GM19467 (cell line): ENCODE data around the gene KMT5C.

Experiments used
- ATAC-seq: cut with Tn5 transposase; IDR thresholded peaks from one replicate; pipeline ENCODE4 v1.9.1; 2021; ENCODE audit warnings: mild to moderate bottlenecking, moderate library complexity; ENCODE audit not compliant: unreplicated experiment

Gene KMT5C

GRCh38 chr19:55345818-55346724 lies 6.4 kb downstream of the KMT5C start:
- no peak for ATAC-seq

GRCh38 chr19:55346725-55347441 lies 7.2 kb downstream of the KMT5C start:
- ATAC-seq, result no peak

GRCh38 chr19:55347442-55348009 lies 7.8 kb downstream of the KMT5C start:
- ATAC-seq, result no peak

DNA sequence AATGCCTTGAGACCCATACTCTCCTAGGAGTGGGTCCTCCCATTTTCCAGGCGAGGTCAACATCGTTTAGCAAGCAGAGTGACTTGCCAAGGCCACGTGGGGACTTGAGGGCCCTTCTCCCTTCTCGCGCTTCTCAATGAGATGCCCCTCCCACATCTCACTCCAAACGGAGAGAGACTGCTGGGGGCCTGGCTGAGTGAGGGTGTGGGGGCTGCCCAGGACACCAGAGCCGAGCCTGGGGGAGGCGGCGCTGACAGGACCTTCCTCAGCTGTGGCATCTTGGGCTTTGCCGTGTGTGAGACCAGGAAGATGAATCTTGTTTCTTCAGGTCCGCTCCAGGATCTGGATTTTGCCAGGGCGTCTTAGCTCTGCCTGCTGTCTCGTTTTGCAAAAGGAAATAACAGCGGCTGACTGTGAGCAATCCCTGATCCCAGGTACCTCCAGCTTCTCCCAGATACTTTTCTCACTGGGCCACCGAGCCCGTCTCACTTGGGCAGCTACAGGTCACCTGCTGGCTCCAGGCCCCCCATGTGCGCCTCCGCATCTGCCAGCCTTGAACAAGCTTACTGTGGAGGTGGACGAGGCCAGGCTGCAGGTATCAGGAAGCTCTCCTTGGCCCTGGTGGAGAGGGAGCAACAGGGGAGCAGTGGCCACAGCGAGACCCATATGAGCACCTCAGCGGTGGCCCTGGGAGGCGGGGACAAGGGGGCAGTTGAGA lies 8.8 kb downstream of the KMT5C start:
- ATAC-seq, result no peak

- ATAC-seq, result no peak
Measured at GRCh38 chr19:55350620-55351315, 11.1 kb downstream of the KMT5C start.

DNA sequence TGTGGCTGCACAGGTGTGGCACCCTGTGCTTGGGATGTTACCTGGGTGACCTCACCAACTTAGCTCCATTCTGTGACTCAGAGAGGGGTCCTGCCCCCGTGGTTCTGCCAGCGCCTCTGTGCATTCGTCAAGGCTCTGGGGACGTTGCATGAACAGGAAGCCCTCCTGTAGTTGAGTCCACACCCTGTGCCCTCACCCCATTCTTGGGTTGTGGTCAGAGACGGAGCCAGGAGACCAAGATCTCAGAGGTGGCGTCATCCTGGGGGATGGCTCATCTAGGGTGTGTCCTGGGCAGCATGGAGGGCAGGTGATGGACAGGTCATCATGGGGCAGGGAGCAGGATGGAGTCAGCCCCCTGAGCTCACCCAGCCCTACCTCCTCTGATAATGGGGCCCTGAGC lies 12.4 kb downstream of the KMT5C start:
- ATAC-seq, result no peak

DNA sequence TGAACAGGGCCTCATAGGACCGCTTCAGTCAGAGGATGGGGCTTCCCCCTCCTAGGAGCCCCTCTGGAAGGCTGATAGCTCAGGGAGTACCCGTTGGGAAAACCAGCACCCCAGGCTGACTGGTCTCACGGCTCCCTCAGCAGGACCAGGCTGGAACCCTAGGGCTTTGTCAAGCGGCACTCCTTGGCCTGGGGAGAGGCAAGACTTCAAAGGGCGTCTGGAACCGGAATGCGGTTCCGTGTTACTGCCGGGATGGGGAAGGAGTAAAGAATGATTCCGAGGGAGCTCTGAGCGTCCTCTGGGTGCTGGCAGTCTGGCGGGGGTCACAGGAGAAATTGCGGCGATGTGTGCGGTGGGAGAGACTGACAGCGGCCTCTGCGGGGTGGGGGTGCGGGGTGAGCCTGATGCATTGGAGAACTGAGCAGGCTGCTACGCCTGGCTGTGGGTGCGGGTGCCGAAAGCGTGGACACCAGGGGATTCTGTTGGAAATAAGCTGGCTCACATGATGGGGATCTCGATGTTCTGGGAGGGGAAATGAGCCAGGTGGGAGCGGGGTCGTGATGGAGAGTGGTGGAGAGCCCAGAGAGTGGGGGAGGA lies 13.0 kb downstream of the KMT5C start:
- ATAC-seq, result no peak

DNA sequence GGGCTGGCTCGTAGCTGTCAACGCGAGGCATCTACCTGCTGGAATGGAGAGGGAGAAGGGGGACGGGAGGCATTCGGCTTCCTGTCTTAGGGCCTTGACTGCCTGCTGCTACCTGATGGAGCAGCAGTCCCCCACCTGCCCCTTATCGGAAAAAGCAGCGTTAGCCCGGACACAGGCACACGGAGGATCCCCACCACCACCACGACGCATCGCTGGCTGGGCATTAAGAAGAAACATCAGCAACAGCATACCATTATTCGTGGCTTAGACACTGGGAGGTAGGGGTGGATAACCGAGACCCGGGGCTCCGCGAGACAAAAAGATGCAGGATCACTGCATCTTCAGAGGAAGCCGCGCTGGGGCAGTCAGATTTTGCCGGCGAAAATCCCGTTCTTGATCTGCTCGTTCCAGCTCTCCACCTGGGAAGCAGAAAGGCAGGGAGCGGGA lies 13.7 kb downstream of the KMT5C start:
- no peak for ATAC-seq

- no peak for ATAC-seq
Measured at GRCh38 chr19:55353803-55354697, 14.4 kb downstream of the KMT5C start.

GRCh38 chr19:55354698-55355212 lies 15.1 kb downstream of the KMT5C start, which contains the start of gene COX6B2:
COX6B2 (minus strand) TSS chr19:55354719; CDS start chr19:55354521, 198 bp downstream.
- no peak for ATAC-seq

DNA sequence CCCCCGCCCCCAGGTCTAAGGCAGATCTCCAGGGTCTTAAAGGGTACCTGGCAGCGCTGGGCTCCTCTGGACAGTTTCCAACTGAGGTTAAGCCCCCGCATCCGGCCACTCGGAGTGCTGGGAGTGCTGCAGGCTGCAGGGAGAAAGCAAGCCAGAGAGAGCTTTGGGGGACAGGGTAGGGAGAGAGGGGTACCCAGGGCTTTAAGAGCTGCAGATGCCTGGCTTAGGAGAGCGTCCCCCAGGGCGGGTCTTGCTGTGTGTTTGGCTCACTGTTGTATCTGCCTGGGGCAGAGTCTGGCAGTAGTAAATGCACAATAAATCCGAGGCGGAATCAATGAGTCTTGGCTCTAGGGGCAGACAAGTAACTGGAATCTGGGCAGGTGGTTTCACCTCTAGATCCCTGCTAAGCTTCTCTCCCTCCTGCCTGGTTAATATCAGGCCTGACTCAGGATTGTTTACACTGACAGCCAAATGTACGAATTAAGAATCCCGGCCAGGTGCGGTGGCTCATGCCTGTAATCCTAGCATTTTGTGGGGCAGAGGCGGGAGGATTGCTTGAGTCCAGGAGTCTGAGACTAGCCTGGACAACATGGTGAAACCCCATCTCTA lies 15.6 kb downstream of the KMT5C start:
- ATAC-seq, result no peak

- no peak for ATAC-seq
Measured at GRCh38 chr19:55358493-55358892, 18.8 kb downstream of the KMT5C start.

DNA sequence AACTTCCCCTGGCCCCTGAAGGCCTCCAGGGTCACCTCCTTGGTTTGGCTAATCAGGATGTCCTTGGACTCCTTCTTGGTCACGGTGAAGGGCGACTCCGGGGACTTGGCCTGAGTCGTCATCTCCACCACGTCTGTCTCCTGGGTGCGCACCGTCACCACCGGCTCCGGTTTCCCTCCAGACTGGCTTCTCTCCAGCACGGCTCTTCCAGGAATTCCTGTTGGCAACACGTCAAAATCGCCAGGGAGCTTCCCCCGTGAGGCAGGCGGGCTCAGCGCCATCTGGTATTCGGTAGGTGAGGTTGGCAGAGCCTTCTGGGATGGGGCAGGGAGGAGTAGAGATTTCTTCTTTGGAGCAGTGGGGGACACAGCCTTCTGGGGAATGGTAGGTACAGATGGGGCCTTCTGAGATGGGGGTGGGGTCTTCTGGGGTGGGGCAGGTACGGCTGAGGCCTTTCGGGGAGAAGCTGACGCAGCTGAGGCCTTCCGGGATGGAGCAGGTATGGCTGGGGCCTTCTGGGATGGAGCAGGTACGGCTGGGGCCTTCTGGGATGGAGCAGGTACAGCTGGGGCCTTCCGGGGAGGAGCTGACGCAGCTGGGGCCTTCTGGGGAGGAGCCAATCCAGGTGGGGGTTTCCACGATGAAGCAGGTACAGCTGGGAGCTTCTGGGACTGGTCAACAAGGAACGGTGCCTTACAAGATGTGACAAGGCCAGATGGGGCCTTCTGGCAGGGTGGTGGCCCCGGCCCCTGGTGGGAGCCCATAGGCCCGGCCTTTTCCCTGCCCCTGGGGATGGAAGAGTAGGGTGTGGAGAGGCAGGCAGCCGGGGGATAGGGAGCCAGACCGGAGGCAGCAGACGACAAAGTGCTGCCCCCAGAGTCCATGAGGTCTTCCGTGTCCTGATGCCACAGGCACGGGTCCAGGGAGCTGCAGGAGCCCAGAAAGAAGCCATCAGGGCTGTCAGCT lies 19.6 kb downstream of the KMT5C start:
- ATAC-seq, result no peak

- ATAC-seq, result no peak
Measured at GRCh38 chr19:55360902-55361301, 21.2 kb downstream of the KMT5C start.

DNA sequence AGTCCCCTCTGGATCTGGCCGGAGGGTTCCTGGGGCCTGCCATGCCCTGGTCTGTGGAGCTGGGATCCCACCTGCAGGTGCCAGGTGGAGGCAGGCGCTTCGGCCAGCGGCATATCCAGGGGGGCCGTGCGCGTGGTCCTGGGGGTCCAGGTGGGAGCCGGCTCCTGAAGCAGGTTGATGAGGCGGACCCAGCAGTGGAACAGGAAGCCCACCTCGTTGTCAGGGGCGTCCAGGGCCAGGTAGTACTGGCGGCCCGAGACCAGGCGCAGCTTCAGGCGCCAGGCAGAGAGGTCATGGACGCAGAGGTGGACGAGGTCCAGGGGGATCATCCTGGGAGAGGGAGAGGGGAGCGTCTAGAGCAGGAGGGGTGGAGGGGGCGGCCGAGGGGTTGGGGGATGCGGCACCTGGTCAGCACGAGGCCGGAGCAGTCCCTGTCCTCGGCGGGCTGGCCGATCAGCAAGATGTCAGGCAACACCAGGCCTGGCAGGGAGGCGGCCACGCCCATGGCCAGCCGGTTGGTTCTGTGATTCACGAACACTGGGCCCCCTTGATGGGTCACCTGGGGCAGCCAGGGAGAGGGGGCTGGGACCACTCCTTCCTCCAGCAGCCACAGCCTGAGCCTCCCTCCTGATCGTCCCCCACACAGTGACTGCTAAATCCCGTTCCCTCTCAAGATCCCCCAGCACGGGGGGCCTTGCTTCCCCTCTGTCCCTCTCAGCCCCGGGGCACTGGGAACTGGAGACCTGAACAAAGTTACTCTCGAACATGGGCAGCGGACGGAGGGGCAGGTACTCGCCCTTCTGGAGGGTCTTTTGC lies 22.7 kb downstream of the KMT5C start:
- ATAC-seq, result no peak

- ATAC-seq, result no peak
Measured at GRCh38 chr19:55362990-55363716, 23.5 kb downstream of the KMT5C start, which contains the start of gene GARIN5B. GARIN5B (minus strand) TSS chr19:55363260; CDS start chr19:55363066, 194 bp downstream.
